ENCODE measurements around the gene FOXL1. TPM values are rescaled to one million over a fixed set of nuclear protein-coding genes. Genes with fewer than 3 reads are reported as not detected.

Gene FOXL1
- 0.25 and 2.1 TPM in 2 replicates for total RNA-seq

- DNase-seq (ENCODE audit: low read depth), result no peak
Observed at GRCh38 chr16:86578061-86578599, at the start of gene FOXL1. Gene FOXL1 (plus strand): TSS chr16:86578549. CDS start chr16:86578724, 175 bp downstream.

GRCh38 chr16:86529160-86529559, 49.2 kb upstream of the FOXL1 start:
- no peak for DNase-seq (ENCODE audit: low read depth)

GRCh38 chr16:86530251-86531190, 47.8 kb upstream of the FOXL1 start:
- DNase-seq (ENCODE audit: low read depth), result no peak

- no peak for DNase-seq (ENCODE audit: low read depth)
Observed at GRCh38 chr16:86531191-86531545, 47.2 kb upstream of the FOXL1 start.

GRCh38 chr16:86531641-86532525, 46.5 kb upstream of the FOXL1 start:
- no peak for DNase-seq (ENCODE audit: low read depth)

GRCh38 chr16:86532526-86532815, 45.9 kb upstream of the FOXL1 start:
- no peak for DNase-seq (ENCODE audit: low read depth)

GRCh38 chr16:86533076-86533475, 45.3 kb upstream of the FOXL1 start:
- no peak for DNase-seq (ENCODE audit: low read depth)

GRCh38 chr16:86533767-86534351, 44.5 kb upstream of the FOXL1 start:
- DNase-seq (ENCODE audit: low read depth), result no peak

GRCh38 chr16:86534779-86535615, 43.4 kb upstream of the FOXL1 start:
- DNase-seq (ENCODE audit: low read depth), result no peak

- no peak for DNase-seq (ENCODE audit: low read depth)
Observed at GRCh38 chr16:86536621-86537020, 41.7 kb upstream of the FOXL1 start.

- no peak for DNase-seq (ENCODE audit: low read depth)
Observed at GRCh38 chr16:86537486-86537885, 40.9 kb upstream of the FOXL1 start.

- no peak for DNase-seq (ENCODE audit: low read depth)
Observed at GRCh38 chr16:86538196-86538780, 40.1 kb upstream of the FOXL1 start.

- DNase-seq (ENCODE audit: low read depth), result no peak
Observed at GRCh38 chr16:86540894-86541293, 37.5 kb upstream of the FOXL1 start.

- no peak for DNase-seq (ENCODE audit: low read depth)
Observed at GRCh38 chr16:86541560-86541959, 36.8 kb upstream of the FOXL1 start.

- DNase-seq (ENCODE audit: low read depth), result no peak
Observed at GRCh38 chr16:86542756-86543750, 35.3 kb upstream of the FOXL1 start.

GRCh38 chr16:86545481-86545880, 32.9 kb upstream of the FOXL1 start:
- no peak for DNase-seq (ENCODE audit: low read depth)

- DNase-seq (ENCODE audit: low read depth), result no peak
Observed at GRCh38 chr16:86545954-86546637, 32.3 kb upstream of the FOXL1 start.

- no peak for DNase-seq (ENCODE audit: low read depth)
Observed at GRCh38 chr16:86546638-86547013, 31.7 kb upstream of the FOXL1 start.

GRCh38 chr16:86547286-86547685, 31.1 kb upstream of the FOXL1 start:
- DNase-seq (ENCODE audit: low read depth), result no peak

Data from renal cortical epithelial cell (primary cell).